NOMO-1 treated with DMSO at 0.1 percent for 48 hours (cell line): Measurements from ENCODE around the gene RGS11.
"Not testable (repeated sequence)": the region's sequence is repeated elsewhere in the genome, so short reads cannot be mapped to it uniquely, and the experiment has no call there.

Experiments
- DNase-seq: peaks from one replicate; lab custom pipeline; 2025; ENCODE audit not compliant: unreplicated experiment; lab: John Stamatoyannopoulos, UW

The RGS11 gene

GRCh38 chr16:230949-231348 is 44.8 kb downstream of the RGS11 start:
- DNase-seq: no peak

DNA sequence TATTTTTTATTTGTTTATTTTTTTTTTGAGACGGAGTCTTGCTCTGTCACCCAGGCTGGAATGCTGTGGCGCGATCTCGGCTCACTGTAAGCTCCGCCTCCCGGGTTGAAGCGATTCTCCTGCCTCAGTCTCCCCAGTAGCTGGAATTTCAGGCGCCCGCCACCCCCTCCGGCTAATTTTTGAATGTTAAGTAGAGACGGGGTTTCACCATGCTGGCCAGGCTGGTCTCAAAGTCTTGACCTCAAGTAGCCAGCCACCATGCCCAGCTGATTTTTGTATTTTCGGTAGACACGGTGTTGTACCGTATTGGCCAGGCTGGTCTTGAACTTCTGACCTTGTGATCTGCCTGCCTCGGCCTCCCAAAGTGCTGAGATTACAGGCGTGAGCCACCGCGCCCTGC is 45.4 kb downstream of the RGS11 start:
- not testable (repeated sequence) for DNase-seq

DNA sequence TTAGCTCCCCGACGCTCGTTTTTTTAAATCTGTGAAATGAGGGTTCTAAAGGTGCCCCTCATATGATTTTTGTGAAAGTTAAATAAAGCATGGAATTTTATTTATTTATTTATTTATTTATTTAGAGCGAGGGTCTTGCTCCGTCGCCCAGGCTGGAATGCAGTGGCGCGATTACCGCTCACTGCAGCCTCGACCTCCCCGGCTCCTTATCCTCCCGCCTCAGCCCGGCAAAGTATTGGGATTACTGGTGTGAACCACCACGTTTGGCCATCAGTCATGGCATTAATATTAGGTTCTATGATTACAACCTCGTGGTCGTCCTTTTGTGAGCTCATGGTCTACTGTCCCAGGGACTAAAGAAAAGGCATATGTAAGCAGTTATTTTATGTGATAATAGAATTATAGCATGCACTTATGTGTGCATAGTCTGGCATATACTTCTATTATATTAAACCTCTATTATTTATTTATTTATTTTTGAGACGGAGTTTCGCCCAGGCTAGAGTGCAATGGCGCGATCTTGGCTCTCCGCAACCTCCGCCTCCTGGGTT is 45.9 kb downstream of the RGS11 start:
- DNase-seq: no peak

DNA sequence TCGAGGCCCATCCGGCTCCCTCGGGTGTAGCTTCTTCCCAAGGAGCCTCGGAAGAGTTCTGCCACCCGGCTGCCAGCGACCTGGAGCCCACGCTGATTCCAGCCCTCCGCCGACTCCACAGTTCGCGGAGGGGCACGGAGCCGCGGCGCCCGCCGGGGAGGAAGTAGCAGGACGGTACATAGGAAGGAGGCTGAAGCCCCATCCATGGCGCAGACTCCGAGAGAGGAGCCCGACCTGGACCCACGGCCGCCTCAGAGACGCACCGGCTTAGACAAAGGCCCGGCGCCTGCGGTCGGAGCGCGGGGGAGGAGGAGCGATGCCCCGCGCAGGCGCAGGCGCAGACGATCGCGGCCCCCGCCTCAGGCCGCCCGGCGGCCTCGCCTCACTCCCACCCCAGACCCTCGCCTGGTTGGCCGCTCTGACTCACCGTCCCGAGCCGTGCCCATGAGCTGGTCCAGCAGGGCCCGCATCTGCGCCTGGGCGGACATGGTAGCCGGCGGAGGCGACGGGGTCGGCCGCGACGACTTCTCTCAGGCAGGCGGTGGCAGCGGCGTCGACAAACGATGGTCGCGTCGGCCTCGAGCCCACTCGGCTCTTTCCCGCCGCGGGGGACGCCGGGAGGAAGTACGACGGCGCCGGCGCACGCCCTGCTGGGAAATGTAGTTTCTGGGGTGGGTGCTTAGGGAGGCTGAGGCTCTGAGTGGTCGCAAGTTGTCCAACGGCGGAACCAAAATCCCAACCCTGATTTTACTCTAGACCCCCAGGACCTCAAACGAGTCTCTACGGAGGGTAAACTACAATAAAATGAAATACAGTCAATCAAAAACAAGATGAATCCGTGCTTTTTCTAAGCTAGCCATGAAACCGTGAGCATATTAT is 46.7 kb downstream of the RGS11 start, which contains the start of gene LUC7L:
Gene LUC7L (minus strand): TSS at position 598 of the 879 bp plus-strand sequence. CDS start 110 bp downstream, at position 488.
- peak; percentile 62 for DNase-seq

DNA sequence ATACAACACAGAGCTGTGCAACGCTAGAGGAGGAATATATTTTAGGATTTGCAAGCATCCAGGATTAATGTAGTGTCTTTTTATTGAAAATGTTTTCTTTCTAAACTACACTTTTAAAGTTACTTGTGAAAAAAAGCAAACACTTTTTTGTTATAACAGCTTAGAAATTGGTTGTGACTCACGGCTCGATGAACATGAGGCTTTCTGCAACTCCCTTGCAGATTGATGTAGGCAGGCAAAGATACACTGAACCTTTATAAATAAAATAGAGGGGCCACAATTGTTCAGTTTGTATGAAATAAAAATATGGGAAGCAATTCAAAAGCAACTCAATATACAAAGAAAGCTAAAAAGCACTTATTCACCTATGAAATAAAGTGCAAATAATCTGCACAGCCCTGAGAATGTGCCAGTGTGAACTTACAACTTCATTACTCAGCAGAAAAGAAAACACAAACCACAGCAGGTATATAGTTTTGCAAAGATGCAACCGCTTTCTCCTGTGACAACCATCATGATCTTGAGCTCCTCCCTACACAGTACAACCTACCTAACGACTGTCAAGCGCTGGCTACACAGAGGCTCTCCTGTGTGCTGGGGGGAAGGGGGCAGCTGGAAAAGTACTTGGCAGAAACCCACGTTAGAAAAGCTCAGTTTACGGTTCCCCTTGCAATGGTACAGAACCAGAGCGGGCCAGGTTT is 47.4 kb downstream of the RGS11 start:
- DNase-seq: peak; percentile 16

DNA sequence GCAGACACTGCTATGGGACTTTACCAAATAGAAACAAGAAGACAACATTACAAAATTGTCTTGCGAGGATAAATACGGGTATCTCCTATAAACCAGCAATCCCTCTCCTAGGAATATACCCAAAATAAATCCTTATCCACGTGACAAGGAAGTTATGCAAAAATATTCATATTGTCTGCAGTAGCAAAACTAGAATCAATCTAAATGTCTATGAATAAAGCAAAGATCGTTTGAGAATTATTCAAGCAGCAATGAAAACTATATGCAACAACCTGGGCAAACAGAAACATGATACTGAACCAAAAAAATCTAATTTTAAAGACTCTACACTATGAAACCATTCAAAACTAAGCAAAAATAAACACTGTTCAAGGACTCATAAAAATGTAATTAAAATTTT is 55.7 kb downstream of the RGS11 start:
- no peak for DNase-seq
